Measurements from ENCODE around the gene ADAMTSL4. TPM values are rescaled to one million over a fixed set of nuclear protein-coding genes. Genes with fewer than 3 reads are reported as not detected.
A peak's percentile ranks its signal among the peaks of the same experiment; 100 is the strongest.

The ADAMTSL4 gene
- total and polyA plus RNA-seq, 9 of the 15 experiments (the other 6 are each of a cell fraction or from before 2014, with no cell fraction given) = 12.7 to 212 (median 35.6) TPM

DNA sequence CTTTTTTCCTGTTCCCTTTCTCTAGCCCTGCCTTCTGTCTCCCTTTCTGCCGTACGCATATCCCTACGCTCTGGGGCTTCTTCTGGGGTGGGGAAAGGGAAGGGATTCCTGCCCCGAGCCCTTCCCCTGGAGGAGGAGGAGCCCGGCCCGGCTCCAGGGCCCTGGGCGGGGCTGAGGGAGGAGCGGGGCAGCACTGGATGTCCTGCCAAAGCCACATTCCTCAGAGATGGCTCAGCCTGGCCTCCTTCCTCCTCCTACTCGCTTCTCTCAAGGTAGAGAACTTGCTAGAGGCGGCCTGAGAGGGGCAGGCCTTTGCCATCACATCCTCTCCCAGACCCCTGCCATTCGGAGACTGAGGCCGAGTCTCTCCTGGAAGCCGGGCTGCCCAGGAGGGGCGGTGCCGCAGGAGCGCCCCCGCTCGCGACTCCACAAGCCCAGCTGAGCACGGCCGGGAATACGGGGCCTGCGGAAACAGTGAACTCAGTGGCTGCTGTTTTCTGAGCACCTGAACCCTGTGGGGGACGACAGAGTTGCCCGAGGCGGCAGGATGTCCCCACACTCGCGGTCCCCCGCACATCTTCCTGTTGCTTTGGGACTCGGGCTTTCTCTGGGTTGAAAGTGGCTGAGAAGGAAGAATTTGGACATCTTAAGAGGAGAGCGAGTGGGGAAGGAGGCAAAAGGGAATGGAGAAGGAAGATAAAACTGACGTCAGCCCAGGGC is 12.2 kb downstream of the ADAMTSL4 start (continued):
- TF ChIP-seq SREBF2 (CRISPR knock-in tag; IDR thresholded peaks at IDR 0.05) (no peak), SPI1 (IDR thresholded peaks at IDR 0.05; ENCODE audit: borderline replicate concordance, low read depth, low read length) (no peak), EZH2 (IDR thresholded peaks at IDR 0.05; ENCODE audit: borderline replicate concordance, low read depth, low read length) (no peak), HMG20A (CRISPR knock-in tag; conservative IDR thresholded peaks at IDR 0.05) (no peak), JUNB (CRISPR knock-in tag; conservative IDR thresholded peaks at IDR 0.05) (0 out of 2 replicates have a peak, but pooled peaks have one; percentile 45), NR4A1 (CRISPR knock-in tag; IDR thresholded peaks at IDR 0.05) (no peak), NR4A1 (tag; IDR thresholded peaks at IDR 0.05) (no peak), OTX1 (CRISPR knock-in tag; IDR thresholded peaks at IDR 0.05) (peak; percentile 17; the same call in 1 of the 2 replicates), PURB (CRISPR knock-in tag; IDR thresholded peaks at IDR 0.05; ENCODE audit: low read depth) (no peak), PTRF (tag; IDR thresholded peaks at IDR 0.05) (no peak), HDAC2 (IDR thresholded peaks at IDR 0.05) (no peak; the same call in 1 of the 2 replicates), MCM3 (IDR thresholded peaks at IDR 0.05) (no peak)
- TF ChIP-seq, protein P1, sequence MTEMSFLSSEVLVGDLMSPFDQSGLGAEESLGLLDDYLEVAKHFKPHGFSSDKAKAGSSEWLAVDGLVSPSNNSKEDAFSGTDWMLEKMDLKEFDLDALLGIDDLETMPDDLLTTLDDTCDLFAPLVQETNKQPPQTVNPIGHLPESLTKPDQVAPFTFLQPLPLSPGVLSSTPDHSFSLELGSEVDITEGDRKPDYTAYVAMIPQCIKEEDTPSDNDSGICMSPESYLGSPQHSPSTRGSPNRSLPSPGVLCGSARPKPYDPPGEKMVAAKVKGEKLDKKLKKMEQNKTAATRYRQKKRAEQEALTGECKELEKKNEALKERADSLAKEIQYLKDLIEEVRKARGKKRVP (CRISPR knock-in tag; IDR thresholded peaks at IDR 0.05) = no peak
- TF ChIP-seq, protein P2, sequence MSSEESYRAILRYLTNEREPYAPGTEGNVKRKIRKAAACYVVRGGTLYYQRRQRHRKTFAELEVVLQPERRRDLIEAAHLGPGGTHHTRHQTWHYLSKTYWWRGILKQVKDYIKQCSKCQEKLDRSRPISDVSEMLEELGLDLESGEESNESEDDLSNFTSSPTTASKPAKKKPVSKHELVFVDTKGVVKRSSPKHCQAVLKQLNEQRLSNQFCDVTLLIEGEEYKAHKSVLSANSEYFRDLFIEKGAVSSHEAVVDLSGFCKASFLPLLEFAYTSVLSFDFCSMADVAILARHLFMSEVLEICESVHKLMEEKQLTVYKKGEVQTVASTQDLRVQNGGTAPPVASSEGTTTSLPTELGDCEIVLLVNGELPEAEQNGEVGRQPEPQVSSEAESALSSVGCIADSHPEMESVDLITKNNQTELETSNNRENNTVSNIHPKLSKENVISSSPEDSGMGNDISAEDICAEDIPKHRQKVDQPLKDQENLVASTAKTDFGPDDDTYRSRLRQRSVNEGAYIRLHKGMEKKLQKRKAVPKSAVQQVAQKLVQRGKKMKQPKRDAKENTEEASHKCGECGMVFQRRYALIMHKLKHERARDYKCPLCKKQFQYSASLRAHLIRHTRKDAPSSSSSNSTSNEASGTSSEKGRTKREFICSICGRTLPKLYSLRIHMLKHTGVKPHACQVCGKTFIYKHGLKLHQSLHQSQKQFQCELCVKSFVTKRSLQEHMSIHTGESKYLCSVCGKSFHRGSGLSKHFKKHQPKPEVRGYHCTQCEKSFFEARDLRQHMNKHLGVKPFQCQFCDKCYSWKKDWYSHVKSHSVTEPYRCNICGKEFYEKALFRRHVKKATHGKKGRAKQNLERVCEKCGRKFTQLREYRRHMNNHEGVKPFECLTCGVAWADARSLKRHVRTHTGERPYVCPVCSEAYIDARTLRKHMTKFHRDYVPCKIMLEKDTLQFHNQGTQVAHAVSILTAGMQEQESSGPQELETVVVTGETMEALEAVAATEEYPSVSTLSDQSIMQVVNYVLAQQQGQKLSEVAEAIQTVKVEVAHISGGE (CRISPR knock-in tag; IDR thresholded peaks at IDR 0.05) = peak in 2 of 3 experiments; percentile 20 to 78; a peak in 2 of 6 replicates
- TF ChIP-seq, protein P3, sequence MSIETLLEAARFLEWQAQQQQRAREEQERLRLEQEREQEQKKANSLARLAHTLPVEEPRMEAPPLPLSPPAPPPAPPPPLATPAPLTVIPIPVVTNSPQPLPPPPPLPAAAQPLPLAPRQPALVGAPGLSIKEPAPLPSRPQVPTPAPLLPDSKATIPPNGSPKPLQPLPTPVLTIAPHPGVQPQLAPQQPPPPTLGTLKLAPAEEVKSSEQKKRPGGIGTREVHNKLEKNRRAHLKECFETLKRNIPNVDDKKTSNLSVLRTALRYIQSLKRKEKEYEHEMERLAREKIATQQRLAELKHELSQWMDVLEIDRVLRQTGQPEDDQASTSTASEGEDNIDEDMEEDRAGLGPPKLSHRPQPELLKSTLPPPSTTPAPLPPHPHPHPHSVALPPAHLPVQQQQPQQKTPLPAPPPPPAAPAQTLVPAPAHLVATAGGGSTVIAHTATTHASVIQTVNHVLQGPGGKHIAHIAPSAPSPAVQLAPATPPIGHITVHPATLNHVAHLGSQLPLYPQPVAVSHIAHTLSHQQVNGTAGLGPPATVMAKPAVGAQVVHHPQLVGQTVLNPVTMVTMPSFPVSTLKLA (conservative IDR thresholded peaks at IDR 0.05) = peak; percentile 38 to 62; a peak in 3 of 4 replicates
- TF ChIP-seq, protein P4, sequence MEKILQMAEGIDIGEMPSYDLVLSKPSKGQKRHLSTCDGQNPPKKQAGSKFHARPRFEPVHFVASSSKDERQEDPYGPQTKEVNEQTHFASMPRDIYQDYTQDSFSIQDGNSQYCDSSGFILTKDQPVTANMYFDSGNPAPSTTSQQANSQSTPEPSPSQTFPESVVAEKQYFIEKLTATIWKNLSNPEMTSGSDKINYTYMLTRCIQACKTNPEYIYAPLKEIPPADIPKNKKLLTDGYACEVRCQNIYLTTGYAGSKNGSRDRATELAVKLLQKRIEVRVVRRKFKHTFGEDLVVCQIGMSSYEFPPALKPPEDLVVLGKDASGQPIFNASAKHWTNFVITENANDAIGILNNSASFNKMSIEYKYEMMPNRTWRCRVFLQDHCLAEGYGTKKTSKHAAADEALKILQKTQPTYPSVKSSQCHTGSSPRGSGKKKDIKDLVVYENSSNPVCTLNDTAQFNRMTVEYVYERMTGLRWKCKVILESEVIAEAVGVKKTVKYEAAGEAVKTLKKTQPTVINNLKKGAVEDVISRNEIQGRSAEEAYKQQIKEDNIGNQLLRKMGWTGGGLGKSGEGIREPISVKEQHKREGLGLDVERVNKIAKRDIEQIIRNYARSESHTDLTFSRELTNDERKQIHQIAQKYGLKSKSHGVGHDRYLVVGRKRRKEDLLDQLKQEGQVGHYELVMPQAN (IDR thresholded peaks at IDR 0.05; ENCODE audit: borderline replicate concordance) = peak; percentile 54; the same call in 1 of the 2 replicates
- TF ChIP-seq, protein P5, sequence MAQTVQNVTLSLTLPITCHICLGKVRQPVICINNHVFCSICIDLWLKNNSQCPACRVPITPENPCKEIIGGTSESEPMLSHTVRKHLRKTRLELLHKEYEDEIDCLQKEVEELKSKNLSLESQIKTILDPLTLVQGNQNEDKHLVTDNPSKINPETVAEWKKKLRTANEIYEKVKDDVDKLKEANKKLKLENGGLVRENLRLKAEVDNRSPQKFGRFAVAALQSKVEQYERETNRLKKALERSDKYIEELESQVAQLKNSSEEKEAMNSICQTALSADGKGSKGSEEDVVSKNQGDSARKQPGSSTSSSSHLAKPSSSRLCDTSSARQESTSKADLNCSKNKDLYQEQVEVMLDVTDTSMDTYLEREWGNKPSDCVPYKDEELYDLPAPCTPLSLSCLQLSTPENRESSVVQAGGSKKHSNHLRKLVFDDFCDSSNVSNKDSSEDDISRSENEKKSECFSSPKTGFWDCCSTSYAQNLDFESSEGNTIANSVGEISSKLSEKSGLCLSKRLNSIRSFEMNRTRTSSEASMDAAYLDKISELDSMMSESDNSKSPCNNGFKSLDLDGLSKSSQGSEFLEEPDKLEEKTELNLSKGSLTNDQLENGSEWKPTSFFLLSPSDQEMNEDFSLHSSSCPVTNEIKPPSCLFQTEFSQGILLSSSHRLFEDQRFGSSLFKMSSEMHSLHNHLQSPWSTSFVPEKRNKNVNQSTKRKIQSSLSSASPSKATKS (CRISPR knock-in tag; IDR thresholded peaks at IDR 0.05) = no peak

Measured in K562 (cell line).